Measurements from ENCODE around the gene TLR4. TPM values are rescaled to one million over a fixed set of nuclear protein-coding genes. Genes with fewer than 3 reads are reported as not detected.
A peak's percentile ranks its signal among the peaks of the same experiment; 100 is the strongest.

The TLR4 gene
- total and polyA plus RNA-seq, 10 of the 15 experiments (the other 5 are each of a cell fraction or from before 2014, with no cell fraction given): 0.03 to 0.50 (median 0.16) TPM

DNA sequence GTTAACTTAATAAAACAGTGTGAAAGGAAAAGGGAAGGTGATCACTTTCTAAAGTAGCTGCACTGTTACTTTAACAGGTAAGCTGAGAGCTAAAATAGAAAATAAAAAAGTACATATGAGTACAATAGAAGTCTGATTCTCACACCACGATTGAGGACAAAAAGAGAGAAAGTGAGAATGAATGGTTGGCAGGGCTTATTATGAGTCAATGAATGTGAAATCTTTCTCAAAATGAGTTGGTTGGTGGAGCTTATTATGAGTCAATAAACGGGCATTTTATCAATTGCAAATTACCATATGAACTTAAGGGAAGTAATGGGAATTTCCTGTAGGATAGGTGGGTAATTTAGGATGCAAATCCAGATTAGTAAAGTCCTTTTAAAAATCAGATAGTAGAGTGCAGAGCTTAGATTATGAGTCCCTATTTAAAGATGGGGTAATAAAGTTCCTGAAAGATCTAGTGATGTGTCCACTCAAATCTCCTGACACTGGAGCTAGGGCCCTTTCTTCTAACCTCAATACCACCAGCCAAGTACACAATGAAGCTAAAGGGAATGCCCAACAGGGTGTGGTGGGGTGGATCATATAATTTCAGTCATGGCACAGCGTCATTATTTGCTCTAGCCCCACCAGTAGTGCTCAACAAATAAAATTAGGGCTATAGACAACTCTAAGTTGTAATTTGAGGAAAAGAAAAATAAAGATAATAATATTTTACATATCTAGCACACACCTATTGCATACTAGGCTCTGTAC, 21.1 kb upstream of the TLR4 start (continued):
- TF ChIP-seq NFIC (IDR thresholded peaks at IDR 0.05; ENCODE audit: low read depth, low read length) (peak; percentile 80), YY1 (IDR thresholded peaks at IDR 0.05; ENCODE audit: low read depth, low read length) (no peak), ZZZ3 (IDR thresholded peaks at IDR 0.05; ENCODE audit: control insufficient read depth, insufficient read length, low read depth) (no peak), TBL1XR1 (IDR thresholded peaks at IDR 0.05; ENCODE audit: low read depth, low read length) (peak; percentile 28; the same call in 1 of the 2 replicates), BCLAF1 (IDR thresholded peaks at IDR 0.05) (no peak), TCF7 (IDR thresholded peaks at IDR 0.05; ENCODE audit: borderline replicate concordance) (peak; percentile 20; the same call in 1 of the 2 replicates), ASH2L (IDR thresholded peaks at IDR 0.05; ENCODE audit: borderline replicate concordance, low read depth) (no peak), RELB (IDR thresholded peaks at IDR 0.05; ENCODE audit: low read depth) (peak; percentile 61), RCOR1 (conservative IDR thresholded peaks at IDR 0.05; ENCODE audit: low read depth, low read length) (no peak), NFXL1 (IDR thresholded peaks at IDR 0.05; ENCODE audit: borderline replicate concordance) (no peak), CREM (IDR thresholded peaks at IDR 0.05; ENCODE audit: low read depth) (peak; percentile 46), CUX1 (IDR thresholded peaks at IDR 0.05; ENCODE audit: insufficient replicate concordance, low read depth, low read length) (peak; percentile 29)
- TF ChIP-seq, protein P1, sequence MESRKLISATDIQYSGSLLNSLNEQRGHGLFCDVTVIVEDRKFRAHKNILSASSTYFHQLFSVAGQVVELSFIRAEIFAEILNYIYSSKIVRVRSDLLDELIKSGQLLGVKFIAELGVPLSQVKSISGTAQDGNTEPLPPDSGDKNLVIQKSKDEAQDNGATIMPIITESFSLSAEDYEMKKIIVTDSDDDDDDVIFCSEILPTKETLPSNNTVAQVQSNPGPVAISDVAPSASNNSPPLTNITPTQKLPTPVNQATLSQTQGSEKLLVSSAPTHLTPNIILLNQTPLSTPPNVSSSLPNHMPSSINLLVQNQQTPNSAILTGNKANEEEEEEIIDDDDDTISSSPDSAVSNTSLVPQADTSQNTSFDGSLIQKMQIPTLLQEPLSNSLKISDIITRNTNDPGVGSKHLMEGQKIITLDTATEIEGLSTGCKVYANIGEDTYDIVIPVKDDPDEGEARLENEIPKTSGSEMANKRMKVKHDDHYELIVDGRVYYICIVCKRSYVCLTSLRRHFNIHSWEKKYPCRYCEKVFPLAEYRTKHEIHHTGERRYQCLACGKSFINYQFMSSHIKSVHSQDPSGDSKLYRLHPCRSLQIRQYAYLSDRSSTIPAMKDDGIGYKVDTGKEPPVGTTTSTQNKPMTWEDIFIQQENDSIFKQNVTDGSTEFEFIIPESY (IDR thresholded peaks at IDR 0.05): no peak
- TF ChIP-seq, protein P2, sequence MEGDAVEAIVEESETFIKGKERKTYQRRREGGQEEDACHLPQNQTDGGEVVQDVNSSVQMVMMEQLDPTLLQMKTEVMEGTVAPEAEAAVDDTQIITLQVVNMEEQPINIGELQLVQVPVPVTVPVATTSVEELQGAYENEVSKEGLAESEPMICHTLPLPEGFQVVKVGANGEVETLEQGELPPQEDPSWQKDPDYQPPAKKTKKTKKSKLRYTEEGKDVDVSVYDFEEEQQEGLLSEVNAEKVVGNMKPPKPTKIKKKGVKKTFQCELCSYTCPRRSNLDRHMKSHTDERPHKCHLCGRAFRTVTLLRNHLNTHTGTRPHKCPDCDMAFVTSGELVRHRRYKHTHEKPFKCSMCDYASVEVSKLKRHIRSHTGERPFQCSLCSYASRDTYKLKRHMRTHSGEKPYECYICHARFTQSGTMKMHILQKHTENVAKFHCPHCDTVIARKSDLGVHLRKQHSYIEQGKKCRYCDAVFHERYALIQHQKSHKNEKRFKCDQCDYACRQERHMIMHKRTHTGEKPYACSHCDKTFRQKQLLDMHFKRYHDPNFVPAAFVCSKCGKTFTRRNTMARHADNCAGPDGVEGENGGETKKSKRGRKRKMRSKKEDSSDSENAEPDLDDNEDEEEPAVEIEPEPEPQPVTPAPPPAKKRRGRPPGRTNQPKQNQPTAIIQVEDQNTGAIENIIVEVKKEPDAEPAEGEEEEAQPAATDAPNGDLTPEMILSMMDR (IDR thresholded peaks at IDR 0.05 in 2 of 3, conservative IDR thresholded peaks at IDR 0.05 in 1 of 3; ENCODE audit: control insufficient read depth in 2 of 3, extremely low read depth in 1 of 3, insufficient read depth in 1 of 3, low read depth in 3 of 3, low read length in 3 of 3): no peak

Measured in GM12878 (cell line).